GM23248 (cell line): ENCODE results near the gene RHOG.

Experiments used
- EZH2 ChIP-seq: fragments of 200-600 bp; sonication (generic); IDR thresholded peaks from 2 replicates; pipeline ENCODE4 v1.6.1; 2018; ENCODE audit warnings: antibody characterized with exemption, mild to moderate bottlenecking; ENCODE audit not compliant: insufficient read depth, poor library complexity, severe bottlenecking
- EZH2phosphoT487 ChIP-seq: fragments of 200-600 bp; sonication (generic); IDR thresholded peaks from 2 replicates; pipeline ENCODE4 v1.6.1; 2018; ENCODE audit warnings: antibody characterized with exemption, moderate library complexity, mild to moderate bottlenecking, low read depth; ENCODE audit not compliant: insufficient read depth

GRCh38 chr11:3823762-3824506, 16.8 kb downstream of the RHOG start:
- no peak for TF ChIP-seq EZH2
- TF ChIP-seq EZH2phosphoT487: no peak
